ENCODE results near the gene CYP39A1. TPM values are rescaled to one million over a fixed set of nuclear protein-coding genes. Genes with fewer than 3 reads are reported as not detected.

Gene CYP39A1
- total RNA-seq, 1 donor from 2014 or later: 2.1 TPM

DNA sequence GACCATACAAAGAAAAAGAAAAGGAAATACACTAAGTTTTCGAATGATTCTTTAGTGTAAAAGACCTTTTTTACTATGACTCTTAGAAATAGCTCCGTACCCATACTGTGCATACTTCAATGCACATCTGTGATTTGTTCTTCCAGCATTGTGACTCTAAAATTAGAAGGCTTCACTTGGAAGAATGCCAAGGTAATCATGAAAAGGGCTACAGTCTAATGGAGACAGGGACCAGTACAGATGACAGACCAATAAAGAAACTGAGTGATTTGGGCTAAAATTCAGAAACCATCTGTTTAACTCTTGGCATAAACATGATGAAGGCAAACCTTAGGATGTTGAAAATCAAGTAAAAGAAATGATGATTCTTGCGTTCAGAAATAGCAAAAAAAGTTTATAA is 46.3 kb downstream of the CYP39A1 start:
- TF ChIP-seq, protein P1, sequence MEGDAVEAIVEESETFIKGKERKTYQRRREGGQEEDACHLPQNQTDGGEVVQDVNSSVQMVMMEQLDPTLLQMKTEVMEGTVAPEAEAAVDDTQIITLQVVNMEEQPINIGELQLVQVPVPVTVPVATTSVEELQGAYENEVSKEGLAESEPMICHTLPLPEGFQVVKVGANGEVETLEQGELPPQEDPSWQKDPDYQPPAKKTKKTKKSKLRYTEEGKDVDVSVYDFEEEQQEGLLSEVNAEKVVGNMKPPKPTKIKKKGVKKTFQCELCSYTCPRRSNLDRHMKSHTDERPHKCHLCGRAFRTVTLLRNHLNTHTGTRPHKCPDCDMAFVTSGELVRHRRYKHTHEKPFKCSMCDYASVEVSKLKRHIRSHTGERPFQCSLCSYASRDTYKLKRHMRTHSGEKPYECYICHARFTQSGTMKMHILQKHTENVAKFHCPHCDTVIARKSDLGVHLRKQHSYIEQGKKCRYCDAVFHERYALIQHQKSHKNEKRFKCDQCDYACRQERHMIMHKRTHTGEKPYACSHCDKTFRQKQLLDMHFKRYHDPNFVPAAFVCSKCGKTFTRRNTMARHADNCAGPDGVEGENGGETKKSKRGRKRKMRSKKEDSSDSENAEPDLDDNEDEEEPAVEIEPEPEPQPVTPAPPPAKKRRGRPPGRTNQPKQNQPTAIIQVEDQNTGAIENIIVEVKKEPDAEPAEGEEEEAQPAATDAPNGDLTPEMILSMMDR (conservative IDR thresholded peaks at IDR 0.05): no peak
- Mint-ChIP-seq H3K27me3 (ENCODE audit: low read depth) (no peaks in the 10 kb centered on the region), H3K36me3 (ENCODE audit: low read depth) (no peaks in the 10 kb centered on the region), H3K4me3 (no peak overlapping the region), H3K4me1 (no peaks in the 10 kb centered on the region), H3K27ac (ENCODE audit: unreplicated experiment) (no peak overlapping the region), H3K9me3 (peaks cover 3% of the 10 kb centered on the region)
- no peak for DNase-seq (ENCODE audit: low read depth, low spot score)

DNA sequence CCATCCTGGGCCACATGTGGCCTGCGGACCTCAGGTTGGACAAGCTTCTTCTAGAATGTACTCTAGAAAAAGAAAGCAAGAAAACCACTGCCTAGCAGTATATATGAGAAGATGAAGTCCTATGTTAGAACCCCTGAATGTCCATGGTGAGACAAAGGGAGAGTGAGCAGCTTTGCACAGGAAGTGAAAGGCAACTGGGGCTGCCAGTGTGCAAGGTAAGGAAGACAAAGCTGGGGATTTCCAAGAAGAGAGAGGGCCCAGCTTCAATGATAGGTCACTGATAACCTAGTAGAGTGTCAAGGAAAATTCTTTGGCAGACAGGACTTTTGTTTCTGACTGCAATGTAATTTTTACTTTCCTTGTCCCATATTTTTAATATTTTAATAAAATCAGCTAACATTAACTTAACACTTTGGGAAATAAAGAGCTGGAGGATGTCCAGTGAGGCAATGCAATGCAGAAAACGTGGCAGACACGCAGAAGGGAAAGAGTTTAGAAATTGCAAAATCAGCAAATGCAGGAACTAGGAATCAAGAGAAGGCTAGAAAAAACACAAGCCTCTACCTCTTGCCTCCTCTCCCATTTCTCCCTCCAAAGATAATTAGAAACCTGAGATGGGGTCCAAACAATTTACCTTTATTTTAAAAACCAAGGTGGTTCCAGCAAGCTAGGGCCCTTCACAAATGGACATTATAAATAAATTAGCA is 47.4 kb downstream of the CYP39A1 start:
- no peak for DNase-seq (ENCODE audit: low read depth, low spot score)
- TF ChIP-seq, protein P1 (conservative IDR thresholded peaks at IDR 0.05): no peak
- Mint-ChIP-seq H3K27me3 (ENCODE audit: low read depth) (no peaks in the 10 kb centered on the region), H3K9me3 (peaks cover 5% of the 10 kb centered on the region), H3K4me1 (no peaks in the 10 kb centered on the region), H3K4me3 (no peak overlapping the region), H3K36me3 (ENCODE audit: low read depth) (no peaks in the 10 kb centered on the region), H3K27ac (ENCODE audit: unreplicated experiment) (no peak overlapping the region)

- Mint-ChIP-seq H3K27ac (ENCODE audit: unreplicated experiment) (no peak overlapping the region), H3K27me3 (ENCODE audit: low read depth) (no peaks in the 10 kb centered on the region), H3K4me1 (no peaks in the 10 kb centered on the region), H3K9me3 (peaks cover 5% of the 10 kb centered on the region), H3K36me3 (ENCODE audit: low read depth) (peaks cover 8% of the 10 kb centered on the region), H3K4me3 (no peak overlapping the region)
- DNase-seq (ENCODE audit: low read depth, low spot score): no peak
- TF ChIP-seq, protein P1 (conservative IDR thresholded peaks at IDR 0.05): no peak
Measured at GRCh38 chr6:46598215-46598614, 54.4 kb downstream of the CYP39A1 start.

- DNase-seq (ENCODE audit: low read depth, low spot score): no peak
- Mint-ChIP-seq H3K4me1 (peaks cover 6% of the 10 kb centered on the region), H3K27ac (ENCODE audit: unreplicated experiment) (no peak overlapping the region), H3K4me3 (no peak overlapping the region), H3K36me3 (ENCODE audit: low read depth) (peaks cover 8% of the 10 kb centered on the region), H3K27me3 (ENCODE audit: low read depth) (no peaks in the 10 kb centered on the region), H3K9me3 (peaks cover 3% of the 10 kb centered on the region)
- TF ChIP-seq, protein P1 (conservative IDR thresholded peaks at IDR 0.05): no peak
Measured at GRCh38 chr6:46592740-46593139, 59.9 kb downstream of the CYP39A1 start.

- Mint-ChIP-seq H3K9me3 (peaks cover 3% of the 10 kb centered on the region), H3K4me3 (no peak overlapping the region), H3K27me3 (ENCODE audit: low read depth) (no peaks in the 10 kb centered on the region), H3K4me1 (peaks cover 6% of the 10 kb centered on the region), H3K36me3 (ENCODE audit: low read depth) (peaks cover 8% of the 10 kb centered on the region), H3K27ac (ENCODE audit: unreplicated experiment) (no peak overlapping the region)
- no peak for DNase-seq (ENCODE audit: low read depth, low spot score)
- TF ChIP-seq, protein P1 (conservative IDR thresholded peaks at IDR 0.05): no peak
Measured at GRCh38 chr6:46592046-46592445, 60.6 kb downstream of the CYP39A1 start.
